HG03521 (cell line): ENCODE results near the gene CUX1.

Source experiments
- ATAC-seq: cut with Tn5 transposase; IDR thresholded peaks from one replicate; pipeline ENCODE4 v1.9.1; 2021; ENCODE audit warnings: mild to moderate bottlenecking, moderate library complexity; ENCODE audit not compliant: unreplicated experiment

CUX1 gene

GRCh38 chr7:102275123-102275703 lies 457.8 kb downstream of the CUX1 start:
- ATAC-seq = no peak

GRCh38 chr7:102277901-102278300 lies 460.5 kb downstream of the CUX1 start:
- no peak for ATAC-seq

GRCh38 chr7:102279537-102280400 lies 462.3 kb downstream of the CUX1 start:
- ATAC-seq = peak; percentile 45

GRCh38 chr7:102280521-102280920 lies 463.1 kb downstream of the CUX1 start:
- no peak for ATAC-seq

- ATAC-seq = no peak
Observed at GRCh38 chr7:102281785-102282184, 464.4 kb downstream of the CUX1 start.

GRCh38 chr7:102282465-102283362 lies 465.3 kb downstream of the CUX1 start:
- no peak for ATAC-seq

- ATAC-seq = no peak
Observed at GRCh38 chr7:102283477-102284189, 466.2 kb downstream of the CUX1 start.

GRCh38 chr7:102284399-102284798 lies 467.0 kb downstream of the CUX1 start:
- no peak for ATAC-seq

GRCh38 chr7:102284891-102285539 lies 467.6 kb downstream of the CUX1 start:
- ATAC-seq = no peak

- no peak for ATAC-seq
Observed at GRCh38 chr7:102285540-102286236, 468.3 kb downstream of the CUX1 start.

GRCh38 chr7:102286237-102287110 lies 469.0 kb downstream of the CUX1 start, which contains the start of gene SH2B2:
TSS of gene SH2B2 (plus strand) at chr7:102286868. CDS start at chr7:102300551, 13,683 bp downstream.
- peak; percentile 31 for ATAC-seq

GRCh38 chr7:102287111-102287980 lies 469.9 kb downstream of the CUX1 start:
- ATAC-seq = no peak

- ATAC-seq = no peak
Observed at GRCh38 chr7:102287981-102288278, 470.5 kb downstream of the CUX1 start.

GRCh38 chr7:102288285-102288930 lies 471.0 kb downstream of the CUX1 start:
- no peak for ATAC-seq

GRCh38 chr7:102289057-102289456 lies 471.6 kb downstream of the CUX1 start:
- ATAC-seq = no peak

GRCh38 chr7:102291056-102291915 lies 473.9 kb downstream of the CUX1 start:
- no peak for ATAC-seq
